Non-pigmented ciliary epithelial cell (primary cell): ENCODE data around the gene STAT2.
"Not testable (repeated sequence)": the region's sequence is repeated elsewhere in the genome, so short reads cannot be mapped to it uniquely, and the experiment has no call there.

Source experiments
- DNase-seq: peaks from one replicate; pipeline ENCODE4 v3.0.0-alpha.2; 2010; ENCODE audit warnings: low read depth

The STAT2 gene

GRCh38 chr12:56330936-56331490 is 28.9 kb downstream of the STAT2 start:
- DNase-seq, result no peak

GRCh38 chr12:56326533-56326932 is 33.4 kb downstream of the STAT2 start:
- DNase-seq, result no peak

- DNase-seq, result no peak
These were observed 33.8 kb downstream of the STAT2 start for GRCh38 chr12:56326126-56326525.

- no peak for DNase-seq
These were observed 35.7 kb downstream of the STAT2 start for GRCh38 chr12:56324206-56324605.

GRCh38 chr12:56321610-56322009 is 38.3 kb downstream of the STAT2 start:
- not testable (repeated sequence) for DNase-seq

- DNase-seq, result no peak
These were observed 38.9 kb downstream of the STAT2 start for GRCh38 chr12:56321027-56321426.

- no peak for DNase-seq
These were observed 42.2 kb downstream of the STAT2 start for GRCh38 chr12:56317675-56318074.

- DNase-seq, result peak; percentile 92
These were observed 44.1 kb downstream of the STAT2 start, which contains the start of gene CNPY2 for GRCh38 chr12:56315622-56316473. CNPY2 (minus strand) TSS chr12:56315988; CDS start chr12:56315217, 771 bp downstream.

GRCh38 chr12:56315249-56315621 is 44.7 kb downstream of the STAT2 start:
- no peak for DNase-seq

- DNase-seq, result no peak
These were observed 48.9 kb downstream of the STAT2 start for GRCh38 chr12:56311003-56311402.

- DNase-seq, result no peak
These were observed 51.2 kb downstream of the STAT2 start for GRCh38 chr12:56308714-56309113.

- no peak for DNase-seq
These were observed 52.5 kb downstream of the STAT2 start for GRCh38 chr12:56307221-56307965.

GRCh38 chr12:56304872-56305590 is 54.9 kb downstream of the STAT2 start:
- no peak for DNase-seq

GRCh38 chr12:56304276-56304675 is 55.6 kb downstream of the STAT2 start:
- no peak for DNase-seq

GRCh38 chr12:56300644-56301464 is 59.1 kb downstream of the STAT2 start:
- DNase-seq, result no peak

- DNase-seq, result peak; percentile 89
These were observed 59.9 kb downstream of the STAT2 start, which contains the start of gene CS for GRCh38 chr12:56299853-56300643. CS (minus strand) TSS chr12:56300330; CDS start chr12:56300201, 129 bp downstream.

GRCh38 chr12:56299308-56299852 is 60.5 kb downstream of the STAT2 start:
- DNase-seq, result no peak

- DNase-seq, result no peak
These were observed 61.1 kb downstream of the STAT2 start for GRCh38 chr12:56298828-56299227.

GRCh38 chr12:56297400-56297799 is 62.5 kb downstream of the STAT2 start:
- no peak for DNase-seq

GRCh38 chr12:56296295-56296694 is 63.6 kb downstream of the STAT2 start:
- no peak for DNase-seq
